Naive B cell (primary cell): ENCODE results near the gene ZFAND3. TPM values are rescaled to one million over a fixed set of nuclear protein-coding genes. Genes with fewer than 3 reads are reported as not detected.

ENCODE experiments used
- ATAC-seq, 2 donors: fragments of 150-1000 bp; cut with Tn5 transposase; 2 replicates each; pipeline ENCODE4 v1.10.0; 2021; ENCODE audit warnings: low read depth in 2 of 2, mild to moderate bottlenecking in 2 of 2, moderate library complexity in 2 of 2
- DNase-seq: peaks from one replicate; pipeline ENCODE4 v3.0.0; 2022
- H3K27ac Mint-ChIP-seq, 6 donors: one replicate each; pipeline ENCODE4 v1.8.0; 2020 to 2022; ENCODE audit warnings: mild to moderate bottlenecking in 6 of 6, mixed read lengths in 6 of 6, moderate library complexity in 5 of 6, inconsistent platforms in 2 of 6
- H3K27me3 Mint-ChIP-seq, 3 donors: one replicate each; pipeline ENCODE4 v1.8.0; 2021 to 2022; ENCODE audit warnings: mixed read lengths in 3 of 3, mild to moderate bottlenecking in 1 of 3
- H3K36me3 Mint-ChIP-seq, 2 donors: one replicate each; pipeline ENCODE4 v1.8.0; 2020 to 2022; ENCODE audit warnings: mixed read lengths in 2 of 2, inconsistent platforms in 1 of 2, mild to moderate bottlenecking in 1 of 2
- H3K4me1 Mint-ChIP-seq, 3 donors: one replicate each; pipeline ENCODE4 v1.8.0; 2020 to 2022; ENCODE audit warnings: mixed read lengths in 3 of 3, inconsistent platforms in 1 of 3, mild to moderate bottlenecking in 1 of 3, moderate library complexity in 1 of 3
- H3K4me3 Mint-ChIP-seq, 8 donors: one replicate each; pipeline ENCODE4 v1.8.0; 2020 to 2022; ENCODE audit warnings: mild to moderate bottlenecking in 8 of 8, mixed read lengths in 8 of 8, moderate library complexity in 8 of 8, inconsistent platforms in 2 of 8
- H3K9me3 Mint-ChIP-seq, 7 donors: one replicate each; pipeline ENCODE4 v1.8.0; 2020 to 2022; ENCODE audit warnings: mixed read lengths in 7 of 7, mild to moderate bottlenecking in 5 of 7, inconsistent platforms in 2 of 7, moderate library complexity in 1 of 7
- polyA plus RNA-seq, 6 donors: library from polyadenylated mRNA; unstranded; fragments of 300-500 nt; fragmentation: Illumina TruSeq; gene quantifications; one replicate each; pipeline ENCODE4 v1.2.3, GENCODE V29; 2021; ENCODE audit warnings: low read depth in 6 of 6

ZFAND3 gene
- polyA plus RNA-seq, 6 donors from 2014 or later = 1.9 to 6.7 (median 4.4) TPM

- no peak for DNase-seq
- Mint-ChIP-seq H3K4me1 (peaks cover 0 to 6% (median 0%) of the 10 kb centered on the region in 3 donors), H3K9me3 (no peaks in the 10 kb centered on the region), H3K36me3 (no peaks in the 10 kb centered on the region), H3K27me3 (peaks cover 4 to 10% (median 9%) of the 10 kb centered on the region in 3 donors), H3K27ac (no peak overlapping the region), H3K4me3 (no peak overlapping the region)
- ATAC-seq = no peak
Observed at GRCh38 chr6:37804586-37804985, 14.9 kb upstream of the ZFAND3 start.

- H3K27me3 Mint-ChIP-seq = peaks cover 4 to 10% (median 9%) of the 10 kb centered on the region in 3 donors
- peak overlapping the region in 1 of 6 donors; percentile 3 for H3K27ac Mint-ChIP-seq
Observed at GRCh38 chr6:37806213-37806612, 13.3 kb upstream of the ZFAND3 start.

GRCh38 chr6:37807656-37808055, 11.9 kb upstream of the ZFAND3 start:
- no peak for ATAC-seq
- peaks cover 0 to 6% (median 0%) of the 10 kb centered on the region in 3 donors for H3K4me1 Mint-ChIP-seq
- H3K9me3 Mint-ChIP-seq = peaks cover 0 to 3% (median 0%) of the 10 kb centered on the region in 7 donors
- H3K4me3 Mint-ChIP-seq = no peak overlapping the region
- H3K27me3 Mint-ChIP-seq = peaks cover 7 to 10% (median 9%) of the 10 kb centered on the region in 3 donors
- H3K36me3 Mint-ChIP-seq = no peaks in the 10 kb centered on the region
- no peak overlapping the region for H3K27ac Mint-ChIP-seq
- DNase-seq = no peak

More at GRCh38 chr6:37806213-37806612, 13.3 kb upstream of the ZFAND3 start:
- Mint-ChIP-seq H3K36me3 (no peaks in the 10 kb centered on the region), H3K9me3 (no peaks in the 10 kb centered on the region), H3K4me3 (no peak overlapping the region), H3K4me1 (peaks cover 0 to 6% (median 0%) of the 10 kb centered on the region in 3 donors)
- no peak for ATAC-seq
- no peak for DNase-seq

DNA sequence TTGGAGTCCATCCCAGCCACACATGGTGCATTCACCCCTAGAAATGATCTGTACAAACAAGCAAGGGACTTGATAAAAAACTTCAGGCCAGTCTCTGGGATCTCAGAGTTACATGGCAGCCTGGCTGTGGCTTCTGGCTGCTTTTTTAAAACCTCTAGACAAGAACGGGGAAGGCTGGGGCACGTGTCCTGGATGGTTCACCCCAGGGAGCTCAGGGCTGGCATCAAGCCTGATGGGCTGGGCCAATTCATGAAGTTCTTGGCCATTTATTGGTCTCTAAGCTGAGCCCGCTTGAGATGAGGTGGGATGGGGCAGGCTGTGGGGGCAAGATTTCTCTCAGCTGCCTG, 10.4 kb upstream of the ZFAND3 start:
- no peak for DNase-seq
- Mint-ChIP-seq H3K36me3 (no peaks in the 10 kb centered on the region), H3K4me3 (no peak overlapping the region), H3K9me3 (peaks cover 0 to 3% (median 0%) of the 10 kb centered on the region in 7 donors), H3K27me3 (peaks cover 7 to 10% (median 9%) of the 10 kb centered on the region in 3 donors), H3K27ac (no peak overlapping the region), H3K4me1 (peaks cover 0 to 5% (median 0%) of the 10 kb centered on the region in 3 donors)
- no peak for ATAC-seq

DNA sequence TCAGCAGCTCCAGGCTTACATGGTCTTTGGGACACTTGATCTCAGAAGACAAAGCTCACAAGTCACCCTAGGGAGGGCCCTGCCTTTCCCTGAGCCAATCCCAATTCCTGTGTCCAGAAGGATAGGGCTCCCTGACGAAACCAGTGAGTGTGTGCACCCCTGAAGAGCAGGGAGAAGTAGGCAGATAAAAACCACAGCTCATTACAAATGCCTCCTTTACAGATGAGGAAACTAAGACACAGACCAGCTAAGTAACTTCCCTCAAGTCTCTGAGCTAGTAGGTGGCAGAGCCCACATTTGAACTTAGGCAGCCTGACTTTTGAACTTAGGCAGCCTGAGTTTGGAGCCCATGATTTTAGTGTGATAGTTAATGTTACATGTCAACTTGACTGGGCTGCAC, 6.7 kb upstream of the ZFAND3 start:
- H3K27me3 Mint-ChIP-seq = peaks cover 7 to 10% (median 9%) of the 10 kb centered on the region in 3 donors
- no peaks in the 10 kb centered on the region for H3K36me3 Mint-ChIP-seq
- H3K4me3 Mint-ChIP-seq = no peak overlapping the region
- no peak overlapping the region for H3K27ac Mint-ChIP-seq
- DNase-seq (no peak), ATAC-seq (no peak)
- peaks cover 0 to 3% (median 0%) of the 10 kb centered on the region in 7 donors for H3K9me3 Mint-ChIP-seq
- H3K4me1 Mint-ChIP-seq = peaks cover 4 to 8% (median 5%) of the 10 kb centered on the region in 3 donors

- peaks cover 2 to 3% (median 2%) of the 10 kb centered on the region in 3 donors for H3K27me3 Mint-ChIP-seq
- H3K9me3 Mint-ChIP-seq = peaks cover 0 to 3% (median 0%) of the 10 kb centered on the region in 7 donors
- no peak for DNase-seq
- ATAC-seq = no peak
- H3K27ac Mint-ChIP-seq = no peak overlapping the region
- peak overlapping the region in 1 of 8 donors; percentile 42 for H3K4me3 Mint-ChIP-seq
- peaks cover 5 to 20% (median 10%) of the 10 kb centered on the region in 3 donors for H3K4me1 Mint-ChIP-seq
- H3K36me3 Mint-ChIP-seq = no peaks in the 10 kb centered on the region
Observed at GRCh38 chr6:37814374-37814773, 5.2 kb upstream of the ZFAND3 start.

DNA sequence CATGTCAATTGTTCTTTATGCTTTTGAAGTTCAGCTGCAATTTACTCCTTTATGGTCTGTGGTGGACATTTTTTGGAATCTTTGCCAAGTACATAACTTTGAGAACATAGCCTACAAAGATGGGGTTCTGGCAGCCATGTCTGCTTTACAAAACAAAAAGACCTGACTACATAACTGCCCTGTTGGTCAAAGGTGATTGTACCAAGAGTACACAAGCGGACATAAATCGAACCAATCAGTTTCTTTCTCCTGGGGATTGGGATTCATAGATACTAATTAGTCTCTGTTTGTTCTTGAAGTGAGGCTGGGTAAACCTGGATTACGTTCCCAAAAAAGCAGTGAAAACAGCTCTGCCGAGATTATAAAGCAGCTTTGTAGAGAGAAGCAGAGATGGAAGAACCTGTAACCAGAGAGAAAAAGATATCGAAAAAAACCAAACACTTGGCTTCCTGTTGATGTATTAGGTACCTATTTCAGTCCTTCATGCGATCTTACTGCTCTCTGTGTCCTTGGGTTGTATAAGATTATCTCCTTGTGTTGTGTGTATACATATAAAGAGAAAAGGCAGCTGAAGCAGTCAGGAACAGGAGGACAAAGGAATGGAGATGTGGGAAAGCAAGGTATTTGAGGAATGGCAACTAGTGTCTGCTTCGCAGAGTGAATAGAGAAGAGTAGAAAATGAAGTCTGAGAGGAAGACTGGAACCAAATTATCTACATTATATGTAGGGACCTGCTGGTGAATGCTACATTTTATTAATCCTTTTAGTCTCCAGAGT, 2.7 kb upstream of the ZFAND3 start:
- Mint-ChIP-seq H3K27ac (no peak overlapping the region), H3K9me3 (peaks cover 0 to 3% (median 0%) of the 10 kb centered on the region in 7 donors), H3K4me3 (peak overlapping the region in 6 of 8 donors; percentile 0 to 78 (median 56)), H3K36me3 (no peaks in the 10 kb centered on the region), H3K4me1 (peaks cover 19 to 36% (median 22%) of the 10 kb centered on the region in 3 donors), H3K27me3 (peaks cover 0 to 1% (median 0%) of the 10 kb centered on the region in 3 donors)
- ATAC-seq = no peak
- DNase-seq = no peak

GRCh38 chr6:37818536-37819176, 871 bp upstream of the ZFAND3 start:
- ATAC-seq (peak; percentile 73), DNase-seq (peak; percentile 95)
- H3K27me3 Mint-ChIP-seq = no peaks in the 10 kb centered on the region
- no peaks in the 10 kb centered on the region for H3K36me3 Mint-ChIP-seq
- no peaks in the 10 kb centered on the region for H3K9me3 Mint-ChIP-seq
- peaks cover 28 to 54% (median 39%) of the 10 kb centered on the region in 3 donors for H3K4me1 Mint-ChIP-seq
- peak overlapping the region; percentile 85 to 100 (median 97) for H3K4me3 Mint-ChIP-seq
- H3K27ac Mint-ChIP-seq = peak overlapping the region; percentile 95 to 99 (median 98)

DNA sequence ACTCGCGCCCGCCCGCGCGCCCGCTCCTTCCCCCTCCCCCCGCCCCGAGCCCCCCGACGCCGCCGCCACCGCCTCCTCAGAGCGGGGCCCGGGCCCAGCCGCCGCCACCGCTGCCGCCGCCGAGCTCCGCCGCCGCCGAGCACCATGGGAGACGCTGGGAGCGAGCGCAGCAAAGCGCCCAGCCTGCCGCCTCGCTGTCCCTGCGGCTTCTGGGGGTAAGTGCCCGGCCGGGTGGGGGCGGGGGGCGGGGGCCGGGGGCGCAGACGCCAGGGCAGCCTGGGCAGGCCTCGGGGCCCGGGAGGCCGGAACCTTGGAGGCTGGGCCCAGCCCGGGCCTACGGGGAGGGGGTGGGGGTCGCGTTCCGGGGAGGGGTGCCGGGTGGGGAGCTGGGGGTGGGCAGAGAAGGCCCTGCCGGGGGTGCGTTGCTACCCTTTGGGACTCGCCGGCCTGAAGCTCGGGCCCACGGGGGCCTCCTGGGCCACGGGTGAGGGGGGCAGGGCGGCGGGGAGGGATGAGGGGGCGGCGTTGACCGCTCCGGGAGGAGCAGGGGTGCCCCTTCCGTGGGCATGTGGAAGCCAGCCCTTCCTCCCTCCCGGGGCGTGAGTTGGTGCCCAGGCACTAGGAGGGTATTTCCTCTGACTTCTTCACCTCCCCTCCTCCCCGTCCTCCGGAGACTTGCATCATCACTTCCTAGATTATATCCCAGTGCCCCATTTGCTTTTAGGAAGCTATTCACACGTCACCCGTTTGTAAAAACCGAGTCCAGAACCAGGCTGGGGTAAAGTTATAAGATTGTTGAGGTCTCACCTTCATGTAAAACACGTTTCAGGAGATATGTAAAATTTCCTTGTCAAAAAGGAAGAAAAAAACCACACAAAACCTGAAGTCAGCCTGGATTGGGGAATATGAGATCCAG, 533 bp downstream of the ZFAND3 start:
- ATAC-seq (peak; percentile 22), DNase-seq (peak; percentile 45)
- Mint-ChIP-seq H3K9me3 (no peaks in the 10 kb centered on the region), H3K27ac (peak overlapping the region; percentile 85 to 99 (median 94)), H3K4me1 (peaks cover 35 to 68% (median 46%) of the 10 kb centered on the region in 3 donors), H3K4me3 (peak overlapping the region; percentile 85 to 100 (median 97)), H3K27me3 (no peaks in the 10 kb centered on the region), H3K36me3 (no peaks in the 10 kb centered on the region)

DNA sequence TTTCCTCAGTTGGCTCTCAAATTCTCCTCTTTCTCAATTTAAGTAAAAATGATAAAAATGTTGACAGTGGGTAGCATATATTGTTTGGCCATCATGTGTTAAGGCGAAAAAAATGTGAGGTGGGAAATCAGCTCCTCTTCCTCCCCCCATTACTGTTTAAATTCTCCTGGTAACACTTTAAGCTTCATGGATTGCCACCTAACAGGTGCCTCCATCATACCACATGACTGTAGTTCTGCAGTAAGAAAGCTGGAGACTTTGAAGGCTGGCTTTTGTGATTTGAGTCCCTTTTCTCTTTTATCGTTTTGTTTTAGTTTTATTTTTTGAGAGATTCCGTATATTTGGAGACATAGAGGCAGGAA, 1.2 kb downstream of the ZFAND3 start:
- Mint-ChIP-seq H3K36me3 (no peaks in the 10 kb centered on the region), H3K27me3 (no peaks in the 10 kb centered on the region), H3K4me3 (peak overlapping the region; percentile 85 to 95 (median 92)), H3K9me3 (no peaks in the 10 kb centered on the region), H3K27ac (peak overlapping the region; percentile 85 to 97 (median 94)), H3K4me1 (peaks cover 35 to 74% (median 47%) of the 10 kb centered on the region in 3 donors)
- ATAC-seq (no peak), DNase-seq (no peak)

- H3K27ac Mint-ChIP-seq = peak overlapping the region in 4 of 6 donors; percentile 10 to 97 (median 31)
- no peaks in the 10 kb centered on the region for H3K9me3 Mint-ChIP-seq
- peak overlapping the region in 7 of 8 donors; percentile 48 to 95 (median 91) for H3K4me3 Mint-ChIP-seq
- DNase-seq = no peak
- H3K27me3 Mint-ChIP-seq = no peaks in the 10 kb centered on the region
- ATAC-seq = no peak
- H3K36me3 Mint-ChIP-seq = no peaks in the 10 kb centered on the region
- H3K4me1 Mint-ChIP-seq = peaks cover 35 to 82% (median 53%) of the 10 kb centered on the region in 3 donors
Observed at GRCh38 chr6:37821446-37821845, 1.9 kb downstream of the ZFAND3 start.

GRCh38 chr6:37822851-37823682, 3.5 kb downstream of the ZFAND3 start:
- H3K27me3 Mint-ChIP-seq = no peaks in the 10 kb centered on the region
- H3K36me3 Mint-ChIP-seq = no peaks in the 10 kb centered on the region
- H3K27ac Mint-ChIP-seq = peak overlapping the region in 3 of 6 donors; percentile 13 to 48 (median 44)
- peak overlapping the region in 4 of 8 donors; percentile 12 to 90 (median 22) for H3K4me3 Mint-ChIP-seq
- DNase-seq (no peak), ATAC-seq (no peak)
- H3K9me3 Mint-ChIP-seq = no peaks in the 10 kb centered on the region
- peaks cover 39 to 87% (median 61%) of the 10 kb centered on the region in 3 donors for H3K4me1 Mint-ChIP-seq
